H1 (cell line): Measurements from ENCODE around the gene DICER1. TPM values are rescaled to one million over a fixed set of nuclear protein-coding genes. Genes with fewer than 3 reads are reported as not detected.

Source experiments
- CHD7 ChIP-seq: fragments of 300-600 bp; sonication (generic); IDR thresholded peaks from 2 replicates; pipeline ENCODE4 v1.7.1; 2012; ENCODE audit warnings: low read length, moderate library complexity, mild to moderate bottlenecking, inconsistent platforms; ENCODE audit not compliant: insufficient replicate concordance
- RNF2 ChIP-seq: fragments of 200-900, 300-1000 bp; sonication (generic); IDR thresholded peaks from 2 replicates; pipeline ENCODE4 v1.7.1; 2016; ENCODE audit warnings: borderline replicate concordance, low read depth, mild to moderate bottlenecking, antibody characterized with exemption, low read length; ENCODE audit not compliant: poor library complexity, severe bottlenecking; ENCODE audit errors: missing control alignments
- polyA plus RNA-seq, 7 experiments: library from polyadenylated mRNA; depleted of rRNA in 3 of 7; stranded (reverse) in 5 of 7; unstranded in 2 of 7; fragments of >200 nt in 5 of 7; fragments of 200-250 nt in 2 of 7; gene quantifications; 1 replicate in 5 of 7; 2 replicates in 1 of 7; 4 replicates in 1 of 7; pipeline versions ENCODE4 v1.2.1 to v1.2.3, GENCODE V29; 2011 to 2013; ENCODE audit warnings: missing spikeins in 2 of 7, mixed read lengths in 2 of 7
- total RNA-seq: library from RNA; stranded (reverse); fragmentation: NEBNext Ultra II Directional; extraction: Animal tissue kit (Norgen Biotek cat#: 25700); gene quantifications from 2 replicates; pipeline ENCODE4 v1.2.1, GENCODE V29; 2021

Gene DICER1
- total and polyA plus RNA-seq, 2 of the 8 experiments (the other 6 are each of a cell fraction or from before 2014, with no cell fraction given), result 11.9 to 61.8 TPM

GRCh38 chr14:95138876-95139275 is 18.5 kb downstream of the DICER1 start (continued):
- TF ChIP-seq CHD7 (no peak), RNF2 (no peak)
